Activated CD8-positive, alpha-beta memory T cell treated with anti-CD3 and anti-CD28 coated beads, Interleukin-2, amount 50 U/mL, for 1 hour (primary cell): ENCODE results near the gene C16orf90.
"Not testable (repeated sequence)": the region's sequence is repeated elsewhere in the genome, so short reads cannot be mapped to it uniquely, and the experiment has no call there.

ENCODE experiments used
- DNase-seq: peaks from one replicate; pipeline ENCODE4 v3.0.0-alpha.2; 2020; ENCODE audit errors: extremely low read depth

The C16orf90 gene, protein sequence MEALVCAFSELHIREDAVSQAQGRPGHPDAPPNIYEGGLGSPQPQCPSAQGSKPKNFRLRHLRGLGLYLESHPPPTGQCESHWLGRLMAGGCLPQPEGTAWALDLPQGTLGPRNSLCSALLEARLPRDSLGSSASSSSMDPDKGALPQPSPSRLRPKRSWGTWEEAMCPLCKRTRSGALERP

DNA sequence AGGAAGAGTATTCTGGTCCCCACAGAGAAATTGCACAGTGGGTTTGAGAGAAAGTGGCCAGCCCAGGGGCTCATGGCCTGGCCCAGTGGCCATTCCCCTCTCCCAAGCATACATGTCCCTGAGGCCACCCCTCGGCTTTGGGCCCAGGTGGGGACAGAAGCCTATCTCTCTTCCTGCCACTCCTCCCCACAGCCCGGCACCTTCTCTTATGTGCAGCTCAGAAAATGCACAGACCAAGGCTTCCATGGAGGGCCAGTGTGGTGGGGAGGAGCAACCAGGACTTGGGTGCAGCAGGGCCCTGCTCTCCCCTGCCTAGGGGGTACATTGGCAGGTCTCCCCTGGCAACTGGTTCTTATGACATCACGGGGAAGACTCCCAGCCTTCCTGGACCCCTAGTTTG is at the start of gene C16orf90:
Gene C16orf90, minus strand, starts transcription at position 314 of the 400 bp plus-strand sequence. Its CDS starts 68 bp downstream, at position 246.
- no peak for DNase-seq

- DNase-seq = no peak
Observed at GRCh38 chr16:3542601-3543373, 47.5 kb upstream of the C16orf90 start.

DNA sequence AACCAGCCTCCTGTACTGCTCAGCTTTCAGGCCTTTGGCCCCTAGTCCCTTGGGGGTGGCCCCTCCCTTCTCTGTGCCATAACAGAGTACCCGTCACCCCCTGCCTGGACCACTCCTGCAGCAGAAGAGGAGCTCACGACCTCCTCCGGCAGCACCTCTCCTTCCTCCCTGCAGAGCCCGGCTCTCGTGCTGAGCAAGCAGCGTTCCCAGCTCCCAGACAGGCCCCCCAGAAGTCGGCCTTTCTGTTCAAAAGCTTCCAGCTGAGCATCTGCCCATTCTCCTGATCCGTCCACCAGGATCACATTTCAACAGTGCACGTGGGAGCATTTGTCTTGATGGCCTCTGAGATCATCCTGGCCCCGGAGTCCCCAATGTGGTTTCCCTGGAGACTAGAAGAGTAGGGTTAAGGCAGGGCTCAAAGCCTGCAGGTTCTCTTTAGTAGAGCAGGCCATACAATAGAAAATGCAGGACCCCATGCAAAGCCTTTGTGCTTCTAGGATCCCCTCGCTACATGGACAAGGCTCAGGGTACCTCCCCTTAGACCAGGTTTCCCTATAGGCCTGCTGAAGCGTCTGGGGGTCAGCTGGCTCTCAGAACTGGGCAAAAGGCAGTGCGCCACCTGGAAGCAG is 46.4 kb upstream of the C16orf90 start:
- no peak for DNase-seq

GRCh38 chr16:3538222-3538621 is 42.9 kb upstream of the C16orf90 start:
- no peak for DNase-seq

GRCh38 chr16:3536851-3537250 is 41.6 kb upstream of the C16orf90 start:
- DNase-seq = no peak

DNA sequence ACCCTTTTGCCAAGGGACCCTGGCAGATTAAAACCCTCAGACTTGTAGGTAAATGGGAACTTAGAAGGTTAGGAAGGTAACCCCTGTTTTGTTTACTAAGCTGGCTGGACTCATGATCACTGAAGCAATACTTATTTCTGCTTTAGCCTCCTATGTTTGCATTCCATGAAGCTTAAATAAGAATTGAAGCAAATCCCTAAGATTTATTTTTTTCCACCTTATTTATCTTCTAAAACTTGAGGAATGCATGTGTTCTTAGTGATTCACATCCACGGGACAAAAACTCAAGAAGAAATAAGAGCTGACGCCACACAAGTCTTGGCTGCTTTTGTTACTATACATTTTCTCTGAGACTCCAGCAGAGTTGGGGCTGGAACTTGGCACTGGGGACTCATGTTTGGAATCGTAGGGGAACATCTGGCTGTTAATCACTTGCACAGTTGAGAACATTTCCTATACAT is 41.0 kb upstream of the C16orf90 start:
- DNase-seq = no peak

GRCh38 chr16:3534126-3534525 is 38.8 kb upstream of the C16orf90 start:
- DNase-seq = no peak

- DNase-seq = no peak
Observed at GRCh38 chr16:3532741-3533140, 37.5 kb upstream of the C16orf90 start.

GRCh38 chr16:3530371-3530914 is 35.2 kb upstream of the C16orf90 start:
- no peak for DNase-seq

DNA sequence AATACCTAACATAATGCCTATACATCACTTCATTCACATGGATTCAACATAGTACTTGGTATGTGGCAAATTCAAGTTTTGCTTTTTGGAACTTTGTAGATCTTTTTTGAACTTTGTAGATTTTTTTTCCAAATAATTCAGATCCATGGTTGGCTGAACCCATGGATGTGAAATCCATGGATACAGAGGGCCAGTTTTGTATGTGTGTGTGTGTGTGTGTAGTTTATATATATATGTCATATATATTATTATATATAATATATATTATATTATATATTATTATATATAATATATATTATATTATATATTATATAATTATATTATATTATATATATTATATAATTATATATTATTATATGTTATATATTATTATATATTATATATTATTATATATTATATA is 33.9 kb upstream of the C16orf90 start:
- DNase-seq = no peak

DNA sequence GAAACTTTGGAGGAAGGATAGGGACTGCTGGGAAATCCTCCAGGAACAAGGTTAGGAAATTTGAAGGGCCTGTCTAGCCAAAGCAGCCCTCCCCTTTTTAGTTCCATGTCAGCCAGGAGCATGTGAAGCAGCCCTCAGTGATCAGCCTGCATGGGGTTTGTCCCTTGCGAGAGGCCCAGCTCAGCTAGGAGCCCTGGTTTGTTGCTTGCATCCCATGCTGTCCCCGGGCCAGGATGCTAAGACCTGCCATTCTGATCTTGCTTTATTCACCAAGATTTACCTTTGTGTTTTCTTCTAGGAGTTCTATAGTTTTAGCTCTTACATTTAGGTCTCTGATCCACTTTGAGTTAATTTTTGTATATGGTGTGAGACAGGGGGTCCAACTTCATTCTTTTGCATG is 33.1 kb upstream of the C16orf90 start:
- no peak for DNase-seq

GRCh38 chr16:3527216-3527829 is 32.0 kb upstream of the C16orf90 start:
- DNase-seq = not testable (repeated sequence)

- DNase-seq = no peak
Observed at GRCh38 chr16:3525951-3526350, 30.7 kb upstream of the C16orf90 start.

GRCh38 chr16:3523281-3523680 is 28.0 kb upstream of the C16orf90 start:
- no peak for DNase-seq

DNA sequence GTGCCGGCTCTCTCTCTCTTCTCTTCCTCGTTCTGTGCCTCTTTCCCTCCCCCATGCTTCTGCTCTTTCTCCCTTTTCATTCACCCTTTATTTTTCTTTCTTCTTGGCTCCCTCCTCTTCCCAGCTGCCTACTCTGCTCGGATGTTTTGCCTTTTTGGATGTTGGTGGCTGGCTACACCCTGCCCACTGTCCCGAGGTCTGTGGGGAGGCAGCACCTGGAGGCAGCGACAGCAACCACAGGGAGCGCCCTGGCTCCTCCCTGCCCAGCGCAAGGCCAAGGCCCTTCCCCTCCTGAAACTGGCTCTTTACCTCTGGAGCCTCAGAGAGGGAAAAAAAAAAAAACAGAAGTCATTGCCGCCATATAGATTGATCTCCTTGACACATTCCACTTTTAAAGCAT is 25.6 kb upstream of the C16orf90 start:
- no peak for DNase-seq

DNA sequence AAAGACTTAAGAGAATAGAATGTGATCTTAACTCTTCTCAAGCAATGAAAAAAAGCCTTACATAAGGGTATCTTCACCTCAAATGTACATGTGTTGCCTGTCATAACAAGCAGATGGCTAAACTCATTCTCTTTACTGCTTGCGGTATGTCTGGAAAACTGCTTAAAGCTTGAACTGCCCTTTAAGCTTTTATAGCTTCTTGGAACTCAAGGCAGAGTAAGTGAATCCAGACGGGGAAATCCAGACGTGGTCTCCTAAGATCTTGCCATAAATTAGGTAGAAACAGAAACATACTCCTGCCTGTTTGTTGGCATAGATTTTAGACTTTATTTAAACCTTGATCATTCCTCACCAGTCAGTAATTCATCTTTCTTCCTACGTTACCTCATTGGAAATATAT is 25.1 kb upstream of the C16orf90 start:
- DNase-seq = no peak

- no peak for DNase-seq
Observed at GRCh38 chr16:3519581-3519980, 24.3 kb upstream of the C16orf90 start.

GRCh38 chr16:3518986-3519348 is 23.7 kb upstream of the C16orf90 start:
- no peak for DNase-seq

DNA sequence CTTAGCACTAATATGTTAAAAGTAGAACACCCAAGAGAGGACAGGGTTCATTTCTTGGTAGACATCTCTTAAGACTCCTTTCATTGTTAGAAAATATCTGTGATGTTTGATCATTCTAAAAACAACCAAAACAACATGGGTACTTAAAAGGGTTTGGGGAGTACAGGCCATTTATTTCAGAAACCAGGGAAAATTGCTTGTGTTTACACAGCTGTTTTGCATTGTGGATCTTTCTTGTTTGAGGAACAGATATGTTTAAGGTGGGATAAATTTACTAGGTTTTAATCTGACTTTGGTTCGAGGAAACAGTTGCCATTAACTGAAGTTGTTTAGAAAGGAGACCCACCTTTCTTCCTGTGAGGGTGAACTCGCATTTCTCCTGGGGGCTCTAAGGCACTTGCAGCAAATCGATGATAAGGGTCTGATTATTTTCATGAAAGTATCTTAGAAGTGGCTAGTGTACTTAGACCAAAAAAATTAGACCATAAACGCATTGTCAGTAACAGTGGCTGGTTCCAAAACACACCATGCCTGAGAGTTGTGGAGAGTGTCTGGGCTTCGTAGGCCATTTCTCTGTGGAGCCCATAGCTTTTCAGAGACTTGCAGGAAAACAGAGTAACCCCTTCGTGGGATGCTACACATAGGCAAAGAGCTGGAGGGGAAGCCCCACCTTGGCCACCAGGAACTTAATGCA is 23.1 kb upstream of the C16orf90 start:
- DNase-seq = no peak

- no peak for DNase-seq
Observed at GRCh38 chr16:3515897-3516296, 20.6 kb upstream of the C16orf90 start.

GRCh38 chr16:3514621-3515020 is 19.3 kb upstream of the C16orf90 start:
- DNase-seq = no peak
